T-helper 2 cell treated with Interferon-gamma antibody and Interleukin-4, amounts not matched to agents 5 μg/mL and 100 μg/mL, for 36 hours (primary cell): ENCODE data around the gene PON2.

Source experiments
- DNase-seq: peaks from one replicate; pipeline ENCODE4 v3.0.0; 2021; ENCODE audit warnings: low spot score
- H3K27ac Mint-ChIP-seq: one replicate; pipeline ENCODE4 v1.8.0; 2021; ENCODE audit warnings: mild to moderate bottlenecking, mixed read lengths
- H3K27me3 Mint-ChIP-seq: one replicate; pipeline ENCODE4 v1.8.0; 2021; ENCODE audit warnings: low read depth, mixed read lengths
- H3K36me3 Mint-ChIP-seq: one replicate; pipeline ENCODE4 v1.8.0; 2021; ENCODE audit warnings: low read depth, mixed read lengths
- H3K4me1 Mint-ChIP-seq: one replicate; pipeline ENCODE4 v1.8.0; 2021; ENCODE audit warnings: low read depth, mixed read lengths
- H3K4me3 Mint-ChIP-seq: one replicate; pipeline ENCODE4 v1.8.0; 2022; ENCODE audit warnings: mild to moderate bottlenecking, moderate library complexity, mixed read lengths
- H3K9me3 Mint-ChIP-seq: one replicate; pipeline ENCODE4 v1.8.0; 2021; ENCODE audit warnings: mixed read lengths

The PON2 gene

GRCh38 chr7:95368235-95368634 is 66.6 kb downstream of the PON2 start:
- Mint-ChIP-seq H3K27ac (no peak overlapping the region), H3K4me1 (no peaks in the 10 kb centered on the region), H3K36me3 (no peaks in the 10 kb centered on the region), H3K27me3 (peaks cover 5% of the 10 kb centered on the region), H3K9me3 (no peaks in the 10 kb centered on the region), H3K4me3 (no peak overlapping the region)
- DNase-seq = no peak

DNA sequence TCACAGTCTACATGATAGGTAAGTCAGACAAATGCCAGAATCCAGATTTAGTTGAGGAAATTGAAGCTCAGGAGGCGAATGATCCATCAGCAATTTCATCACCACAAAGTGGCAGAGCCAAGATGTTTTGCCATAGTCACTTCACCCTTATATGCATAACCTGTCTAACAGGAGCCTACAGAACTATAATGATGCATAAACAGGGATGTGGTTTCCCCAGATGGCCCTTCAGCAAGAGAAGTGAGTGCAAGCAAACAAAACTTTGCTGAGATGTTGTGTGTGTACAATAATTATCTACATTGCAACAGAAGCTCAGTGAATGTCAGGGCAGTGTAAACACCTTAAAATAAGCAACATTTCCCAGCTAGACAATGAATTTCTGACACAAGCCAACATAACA is 67.2 kb downstream of the PON2 start:
- Mint-ChIP-seq H3K9me3 (no peaks in the 10 kb centered on the region), H3K27ac (no peak overlapping the region), H3K36me3 (no peaks in the 10 kb centered on the region), H3K27me3 (peaks cover 5% of the 10 kb centered on the region), H3K4me1 (no peaks in the 10 kb centered on the region), H3K4me3 (no peak overlapping the region)
- no peak for DNase-seq

DNA sequence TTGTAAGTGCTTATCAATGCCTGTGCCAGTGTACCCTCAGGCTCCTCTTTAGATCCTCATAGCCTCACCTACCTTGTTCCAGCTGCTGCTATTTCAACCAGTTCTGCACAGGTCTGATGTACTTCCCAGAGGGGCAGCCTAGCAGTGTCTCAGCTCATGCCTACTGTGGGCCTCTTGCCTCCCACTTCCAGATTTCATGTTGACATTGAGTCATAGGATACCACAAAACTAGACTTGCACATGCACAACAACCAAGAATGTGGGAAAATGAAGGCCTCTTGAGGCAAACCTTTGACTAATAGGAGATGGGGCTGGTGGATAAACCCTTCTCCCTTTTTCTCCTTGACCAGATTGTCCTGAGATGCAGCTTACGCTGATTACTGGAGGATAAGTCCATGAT is 69.7 kb downstream of the PON2 start:
- H3K9me3 Mint-ChIP-seq = no peaks in the 10 kb centered on the region
- DNase-seq = no peak
- no peaks in the 10 kb centered on the region for H3K36me3 Mint-ChIP-seq
- peaks cover 5% of the 10 kb centered on the region for H3K27me3 Mint-ChIP-seq
- no peaks in the 10 kb centered on the region for H3K4me1 Mint-ChIP-seq
- H3K27ac Mint-ChIP-seq = no peak overlapping the region
- no peak overlapping the region for H3K4me3 Mint-ChIP-seq

GRCh38 chr7:95357623-95358022 is 77.2 kb downstream of the PON2 start:
- Mint-ChIP-seq H3K36me3 (no peaks in the 10 kb centered on the region), H3K27ac (no peak overlapping the region), H3K4me1 (no peaks in the 10 kb centered on the region), H3K4me3 (no peak overlapping the region), H3K27me3 (no peaks in the 10 kb centered on the region), H3K9me3 (no peaks in the 10 kb centered on the region)
- no peak for DNase-seq
